ENCODE data around the gene OPRL1.

Gene OPRL1

GRCh38 chr20:64042054-64042781, 37.7 kb upstream of the OPRL1 start:
- no peak for DNase-seq (ENCODE audit: low read depth)

- no peak for DNase-seq (ENCODE audit: low read depth)
Measured at GRCh38 chr20:64043768-64044167, 36.1 kb upstream of the OPRL1 start.

- no peak for DNase-seq (ENCODE audit: low read depth)
Measured at GRCh38 chr20:64044484-64045247, 35.2 kb upstream of the OPRL1 start.

- no peak for DNase-seq (ENCODE audit: low read depth)
Measured at GRCh38 chr20:64045346-64046011, 34.4 kb upstream of the OPRL1 start.

GRCh38 chr20:64047046-64047389, 32.9 kb upstream of the OPRL1 start:
- no peak for DNase-seq (ENCODE audit: low read depth)

- DNase-seq (ENCODE audit: low read depth): no peak
Measured at GRCh38 chr20:64047968-64048401, 31.9 kb upstream of the OPRL1 start.

GRCh38 chr20:64048402-64049044, 31.4 kb upstream of the OPRL1 start:
- no peak for DNase-seq (ENCODE audit: low read depth)

GRCh38 chr20:64049060-64049877, 30.6 kb upstream of the OPRL1 start, which contains the start of gene SOX18:
Gene SOX18, minus strand, starts transcription at chr20:64049639. Its CDS starts 123 bp downstream, at chr20:64049516.
- DNase-seq (ENCODE audit: low read depth): no peak

GRCh38 chr20:64049878-64050260, 30.0 kb upstream of the OPRL1 start:
- no peak for DNase-seq (ENCODE audit: low read depth)

- no peak for DNase-seq (ENCODE audit: low read depth)
Measured at GRCh38 chr20:64050261-64051032, 29.4 kb upstream of the OPRL1 start.

- DNase-seq (ENCODE audit: low read depth): no peak
Measured at GRCh38 chr20:64051033-64051452, 28.8 kb upstream of the OPRL1 start.

- no peak for DNase-seq (ENCODE audit: low read depth)
Measured at GRCh38 chr20:64051561-64052325, 28.1 kb upstream of the OPRL1 start.

GRCh38 chr20:64052326-64052722, 27.6 kb upstream of the OPRL1 start:
- DNase-seq (ENCODE audit: low read depth): no peak

GRCh38 chr20:64052987-64053840, 26.7 kb upstream of the OPRL1 start:
- no peak for DNase-seq (ENCODE audit: low read depth)

GRCh38 chr20:64053841-64054661, 25.8 kb upstream of the OPRL1 start:
- no peak for DNase-seq (ENCODE audit: low read depth)

GRCh38 chr20:64055396-64055892, 24.4 kb upstream of the OPRL1 start:
- no peak for DNase-seq (ENCODE audit: low read depth)

GRCh38 chr20:64055893-64056638, 23.8 kb upstream of the OPRL1 start:
- DNase-seq (ENCODE audit: low read depth): no peak

GRCh38 chr20:64056639-64056888, 23.3 kb upstream of the OPRL1 start:
- DNase-seq (ENCODE audit: low read depth): no peak

Measured in activated T-cell treated with anti-CD3 and anti-CD28 coated beads for 1 hour (primary cell).